ENCODE measurements around the gene PNPLA3.

Gene PNPLA3

GRCh38 chr22:43928908-43929307, 5.3 kb downstream of the PNPLA3 start:
- Histone ChIP-seq H3K9ac (ENCODE audit: low read length) (no peak overlapping the region), H3K27ac (ENCODE audit: low read depth, low read length) (no peak overlapping the region), H3K36me3 (ENCODE audit: insufficient read depth, low read length) (no peaks in the 10 kb centered on the region), H3K4me1 (ENCODE audit: insufficient read depth, low read length) (no peaks in the 10 kb centered on the region), H3K4me3 (ENCODE audit: low read depth in 1 of 2, low read length in 2 of 2) (no peak overlapping the region), H3K27me3 (ENCODE audit: control insufficient read depth in 1 of 2, insufficient read depth in 2 of 2, low read length in 2 of 2) (peaks cover 9 to 21% of the 10 kb centered on the region in 2 donors), H3K9me3 (ENCODE audit: low read length) (no peaks in the 10 kb centered on the region)

- H3K36me3 ChIP-seq (ENCODE audit: insufficient read depth, low read length), result no peaks in the 10 kb centered on the region
- no peak overlapping the region for H3K27ac ChIP-seq (ENCODE audit: low read depth, low read length)
- no peak overlapping the region for H3K9ac ChIP-seq (ENCODE audit: low read length)
- H3K27me3 ChIP-seq (ENCODE audit: control insufficient read depth in 1 of 2, insufficient read depth in 2 of 2, low read length in 2 of 2), result no peaks in the 10 kb centered on the region
- no peak overlapping the region for H3K4me3 ChIP-seq (ENCODE audit: low read depth in 1 of 2, low read length in 2 of 2)
- no peaks in the 10 kb centered on the region for H3K4me1 ChIP-seq (ENCODE audit: insufficient read depth, low read length)
- no peaks in the 10 kb centered on the region for H3K9me3 ChIP-seq (ENCODE audit: low read length)
Measured at GRCh38 chr22:43931771-43932170, 8.2 kb downstream of the PNPLA3 start.

GRCh38 chr22:43941449-43941848, 17.8 kb downstream of the PNPLA3 start:
- no peaks in the 10 kb centered on the region for H3K36me3 ChIP-seq (ENCODE audit: insufficient read depth, low read length)
- no peaks in the 10 kb centered on the region for H3K4me1 ChIP-seq (ENCODE audit: insufficient read depth, low read length)
- H3K9me3 ChIP-seq (ENCODE audit: low read length), result no peaks in the 10 kb centered on the region
- peaks cover 0 to 11% of the 10 kb centered on the region in 2 donors for H3K27me3 ChIP-seq (ENCODE audit: control insufficient read depth in 1 of 2, insufficient read depth in 2 of 2, low read length in 2 of 2)
- H3K9ac ChIP-seq (ENCODE audit: low read length), result no peak overlapping the region
- no peak overlapping the region for H3K27ac ChIP-seq (ENCODE audit: low read depth, low read length)
- H3K4me3 ChIP-seq (ENCODE audit: low read depth in 1 of 2, low read length in 2 of 2), result no peak overlapping the region

- no peak overlapping the region for H3K27ac ChIP-seq (ENCODE audit: low read depth, low read length)
Measured at GRCh38 chr22:43944670-43945430, 21.2 kb downstream of the PNPLA3 start.

GRCh38 chr22:43945632-43946383, 22.2 kb downstream of the PNPLA3 start:
- no peak overlapping the region for H3K27ac ChIP-seq (ENCODE audit: low read depth, low read length)
- no peaks in the 10 kb centered on the region for H3K36me3 ChIP-seq (ENCODE audit: insufficient read depth, low read length)
- H3K9ac ChIP-seq (ENCODE audit: low read length), result no peak overlapping the region
- no peaks in the 10 kb centered on the region for H3K9me3 ChIP-seq (ENCODE audit: low read length)
- H3K4me3 ChIP-seq (ENCODE audit: low read depth in 1 of 2, low read length in 2 of 2), result no peak overlapping the region
- peaks cover 0 to 6% of the 10 kb centered on the region in 2 donors for H3K27me3 ChIP-seq (ENCODE audit: control insufficient read depth in 1 of 2, insufficient read depth in 2 of 2, low read length in 2 of 2)
- no peaks in the 10 kb centered on the region for H3K4me1 ChIP-seq (ENCODE audit: insufficient read depth, low read length)

More at GRCh38 chr22:43944670-43945430, 21.2 kb downstream of the PNPLA3 start:
- peaks cover 0 to 6% of the 10 kb centered on the region in 2 donors for H3K27me3 ChIP-seq (ENCODE audit: control insufficient read depth in 1 of 2, insufficient read depth in 2 of 2, low read length in 2 of 2)
- H3K4me1 ChIP-seq (ENCODE audit: insufficient read depth, low read length), result no peaks in the 10 kb centered on the region
- H3K36me3 ChIP-seq (ENCODE audit: insufficient read depth, low read length), result no peaks in the 10 kb centered on the region
- no peaks in the 10 kb centered on the region for H3K9me3 ChIP-seq (ENCODE audit: low read length)
- H3K4me3 ChIP-seq (ENCODE audit: low read depth in 1 of 2, low read length in 2 of 2), result no peak overlapping the region
- no peak overlapping the region for H3K9ac ChIP-seq (ENCODE audit: low read length)

GRCh38 chr22:43946384-43946667, 22.7 kb downstream of the PNPLA3 start:
- H3K36me3 ChIP-seq (ENCODE audit: insufficient read depth, low read length), result no peaks in the 10 kb centered on the region
- no peaks in the 10 kb centered on the region for H3K9me3 ChIP-seq (ENCODE audit: low read length)
- H3K27ac ChIP-seq (ENCODE audit: low read depth, low read length), result no peak overlapping the region
- H3K27me3 ChIP-seq (ENCODE audit: control insufficient read depth in 1 of 2, insufficient read depth in 2 of 2, low read length in 2 of 2), result peaks cover 0 to 6% of the 10 kb centered on the region in 2 donors
- H3K9ac ChIP-seq (ENCODE audit: low read length), result no peak overlapping the region
- no peak overlapping the region for H3K4me3 ChIP-seq (ENCODE audit: low read depth in 1 of 2, low read length in 2 of 2)
- no peaks in the 10 kb centered on the region for H3K4me1 ChIP-seq (ENCODE audit: insufficient read depth, low read length)

- H3K27me3 ChIP-seq (ENCODE audit: control insufficient read depth in 1 of 2, insufficient read depth in 2 of 2, low read length in 2 of 2), result peaks cover 0 to 6% of the 10 kb centered on the region in 2 donors
- H3K27ac ChIP-seq (ENCODE audit: low read depth, low read length), result no peak overlapping the region
- H3K4me3 ChIP-seq (ENCODE audit: low read depth in 1 of 2, low read length in 2 of 2), result no peak overlapping the region
- no peaks in the 10 kb centered on the region for H3K9me3 ChIP-seq (ENCODE audit: low read length)
- H3K36me3 ChIP-seq (ENCODE audit: insufficient read depth, low read length), result no peaks in the 10 kb centered on the region
- H3K9ac ChIP-seq (ENCODE audit: low read length), result no peak overlapping the region
- H3K4me1 ChIP-seq (ENCODE audit: insufficient read depth, low read length), result peaks cover under 1% of the 10 kb centered on the region
Measured at GRCh38 chr22:43948836-43949406, 25.3 kb downstream of the PNPLA3 start.

- H3K36me3 ChIP-seq (ENCODE audit: insufficient read depth, low read length), result no peaks in the 10 kb centered on the region
- H3K4me3 ChIP-seq (ENCODE audit: low read depth in 1 of 2, low read length in 2 of 2), result no peak overlapping the region
- H3K4me1 ChIP-seq (ENCODE audit: insufficient read depth, low read length), result peaks cover 15% of the 10 kb centered on the region
- H3K9ac ChIP-seq (ENCODE audit: low read length), result no peak overlapping the region
- no peaks in the 10 kb centered on the region for H3K27me3 ChIP-seq (ENCODE audit: control insufficient read depth in 1 of 2, insufficient read depth in 2 of 2, low read length in 2 of 2)
- H3K27ac ChIP-seq (ENCODE audit: low read depth, low read length), result no peak overlapping the region
- no peaks in the 10 kb centered on the region for H3K9me3 ChIP-seq (ENCODE audit: low read length)
Measured at GRCh38 chr22:43951391-43951790, 27.8 kb downstream of the PNPLA3 start.

GRCh38 chr22:43951966-43952365, 28.4 kb downstream of the PNPLA3 start:
- H3K27me3 ChIP-seq (ENCODE audit: control insufficient read depth in 1 of 2, insufficient read depth in 2 of 2, low read length in 2 of 2), result no peaks in the 10 kb centered on the region
- H3K27ac ChIP-seq (ENCODE audit: low read depth, low read length), result no peak overlapping the region
- no peak overlapping the region for H3K4me3 ChIP-seq (ENCODE audit: low read depth in 1 of 2, low read length in 2 of 2)
- peaks cover 21% of the 10 kb centered on the region for H3K4me1 ChIP-seq (ENCODE audit: insufficient read depth, low read length)
- no peaks in the 10 kb centered on the region for H3K9me3 ChIP-seq (ENCODE audit: low read length)
- H3K9ac ChIP-seq (ENCODE audit: low read length), result no peak overlapping the region
- H3K36me3 ChIP-seq (ENCODE audit: insufficient read depth, low read length), result no peaks in the 10 kb centered on the region

- Histone ChIP-seq H3K9me3 (ENCODE audit: low read length) (no peaks in the 10 kb centered on the region), H3K4me3 (ENCODE audit: low read depth in 1 of 2, low read length in 2 of 2) (peak overlapping the region; percentile 81 to 86), H3K9ac (ENCODE audit: low read length) (no peak overlapping the region), H3K36me3 (ENCODE audit: insufficient read depth, low read length) (no peaks in the 10 kb centered on the region), H3K27me3 (ENCODE audit: control insufficient read depth in 1 of 2, insufficient read depth in 2 of 2, low read length in 2 of 2) (no peaks in the 10 kb centered on the region), H3K4me1 (ENCODE audit: insufficient read depth, low read length) (peaks cover 28% of the 10 kb centered on the region), H3K27ac (ENCODE audit: low read depth, low read length) (no peak overlapping the region)
Measured at GRCh38 chr22:43953988-43954785, 30.6 kb downstream of the PNPLA3 start.
